ENCODE measurements around the gene TFPT.

The TFPT gene

GRCh38 chr19:54115109-54116063, at the start of gene TFPT, which contains the start of gene PRPF31:
Gene TFPT, minus strand, starts transcription at chr19:54115657. Its CDS starts 388 bp downstream, at chr19:54115269.
Gene PRPF31, plus strand, starts transcription at chr19:54115754. Its CDS starts 2,525 bp downstream, at chr19:54118279.
- DNase-seq = peak; percentile 86

- no peak for DNase-seq
Observed at GRCh38 chr19:54165222-54165621, 49.8 kb upstream of the TFPT start.

- DNase-seq = no peak
Observed at GRCh38 chr19:54164369-54165068, 49.1 kb upstream of the TFPT start.

- no peak for DNase-seq
Observed at GRCh38 chr19:54162884-54163283, 47.4 kb upstream of the TFPT start.

- no peak for DNase-seq
Observed at GRCh38 chr19:54162241-54162805, 46.9 kb upstream of the TFPT start.

GRCh38 chr19:54160854-54161253, 45.4 kb upstream of the TFPT start:
- DNase-seq = no peak

- DNase-seq = no peak
Observed at GRCh38 chr19:54160182-54160811, 44.8 kb upstream of the TFPT start.

GRCh38 chr19:54159352-54160181, 44.1 kb upstream of the TFPT start, which contains the start of gene LENG1:
Gene LENG1, minus strand, starts transcription at chr19:54159721. Its CDS starts 26 bp downstream, at chr19:54159695.
- peak; percentile 99 for DNase-seq

GRCh38 chr19:54158812-54159351, 43.4 kb upstream of the TFPT start:
- DNase-seq = no peak

GRCh38 chr19:54156953-54157352, 41.5 kb upstream of the TFPT start:
- DNase-seq = no peak

- DNase-seq = no peak
Observed at GRCh38 chr19:54156490-54156889, 41.0 kb upstream of the TFPT start.

GRCh38 chr19:54155694-54156093, 40.2 kb upstream of the TFPT start:
- DNase-seq = no peak

- DNase-seq = no peak
Observed at GRCh38 chr19:54154603-54155345, 39.3 kb upstream of the TFPT start.

GRCh38 chr19:54153731-54154326, 38.4 kb upstream of the TFPT start:
- DNase-seq = no peak

GRCh38 chr19:54152878-54153524, 37.5 kb upstream of the TFPT start:
- DNase-seq = no peak

- no peak for DNase-seq
Observed at GRCh38 chr19:54152267-54152666, 36.8 kb upstream of the TFPT start.

- no peak for DNase-seq
Observed at GRCh38 chr19:54151362-54152035, 36.0 kb upstream of the TFPT start.

GRCh38 chr19:54149021-54149812, 33.8 kb upstream of the TFPT start:
- no peak for DNase-seq
